Brain microvascular endothelial cell (primary cell): ENCODE results near the gene ADORA1.

Experiments used
- DNase-seq: peaks from one replicate; pipeline ENCODE4 v3.0.0-alpha.2; 2020
- H3K27ac ChIP-seq: fragments of 250-450 bp; sonication (Bioruptor Pico); 2 replicates; pipeline ENCODE4 v1.5.1; 2020; ENCODE audit warnings: mild to moderate bottlenecking, moderate library complexity
- H3K27me3 ChIP-seq: fragments of 250-450 bp; sonication (Bioruptor Pico); replicated peaks from 2 replicates; pipeline ENCODE4 v1.5.1; 2020; ENCODE audit warnings: mild to moderate bottlenecking
- H3K36me3 ChIP-seq: fragments of 250-450 bp; sonication (Bioruptor Pico); replicated peaks from 2 replicates; pipeline ENCODE4 v1.5.1; 2020; ENCODE audit warnings: mild to moderate bottlenecking
- H3K4me3 ChIP-seq: 2 replicates; pipeline ENCODE4 v1.5.1; 2011; ENCODE audit warnings: low read depth, mild to moderate bottlenecking, control low read depth, low read length, moderate library complexity
- CTCF ChIP-seq: IDR thresholded peaks from 2 replicates; pipeline ENCODE4 v1.5.1; 2011; ENCODE audit warnings: low read depth, mild to moderate bottlenecking, moderate library complexity, low read length, control low read depth, inconsistent platforms; ENCODE audit errors: missing control alignments
- in situ Hi-C: cut with HindIII; loops from 2 replicates; pipeline ENCODE4 v1.10.0; 2017; ENCODE audit warnings: low sequenced_read_pairs, low pct_ligation_motif_present

Gene ADORA1

GRCh38 chr1:203171341-203172183, 44.0 kb downstream of the ADORA1 start:
- in situ Hi-C loops: no loop called here
- TF ChIP-seq CTCF: no peak
- Histone ChIP-seq H3K27ac (no peak overlapping the region), H3K27me3 (peaks cover under 1% of the 10 kb centered on the region), H3K4me3 (no peak overlapping the region), H3K36me3 (no peaks in the 10 kb centered on the region)
- no peak for DNase-seq

DNA sequence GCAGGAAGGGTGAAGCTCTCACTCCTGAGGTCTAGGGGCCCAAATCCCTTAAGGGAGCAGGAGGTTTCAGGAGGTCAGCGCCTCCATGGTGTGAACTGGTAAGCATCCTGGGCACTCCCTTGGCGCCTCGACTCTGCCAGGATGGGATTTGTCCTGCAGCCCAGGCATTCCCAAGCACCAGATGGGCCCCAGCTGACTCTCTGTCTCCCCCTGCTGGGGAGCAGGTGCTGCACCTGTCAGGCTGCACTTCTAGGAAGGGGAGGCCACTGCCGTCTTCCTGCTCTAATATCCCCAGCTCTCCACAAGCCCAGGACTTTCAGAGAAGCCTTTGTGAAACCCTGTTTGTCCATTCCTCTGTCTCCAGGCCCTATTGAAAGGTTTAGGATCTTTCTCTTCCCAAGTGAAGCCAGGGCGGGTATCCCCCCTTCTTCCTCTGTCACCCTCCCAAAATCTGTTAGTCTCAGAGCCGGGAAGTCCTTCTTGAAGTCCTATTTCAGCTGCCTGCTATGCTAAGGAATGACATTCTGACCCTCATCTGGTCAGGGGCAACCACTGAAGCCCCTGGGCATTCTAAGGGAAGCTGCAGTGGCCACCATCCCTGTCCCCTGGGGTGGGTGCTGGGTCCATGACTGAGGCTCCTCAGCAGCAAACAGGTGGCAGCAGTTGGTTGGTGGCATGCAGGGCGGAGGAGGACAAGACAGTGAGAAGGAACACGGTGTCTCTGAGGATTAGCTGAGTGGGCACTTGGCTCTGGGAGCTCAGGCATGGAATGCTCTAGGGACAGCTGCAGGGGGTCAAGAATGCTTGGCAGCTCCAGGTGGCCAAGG, 44.9 kb downstream of the ADORA1 start:
- H3K36me3 ChIP-seq: no peaks in the 10 kb centered on the region
- H3K27me3 ChIP-seq: no peaks in the 10 kb centered on the region
- TF ChIP-seq CTCF: peak; percentile 94
- no peak overlapping the region for H3K27ac ChIP-seq
- in situ Hi-C loops: no loop called here
- H3K4me3 ChIP-seq: no peak overlapping the region
- peak; percentile 14 for DNase-seq

- no peak for TF ChIP-seq CTCF
Observed at GRCh38 chr1:203173011-203173555, 45.6 kb downstream of the ADORA1 start.

DNA sequence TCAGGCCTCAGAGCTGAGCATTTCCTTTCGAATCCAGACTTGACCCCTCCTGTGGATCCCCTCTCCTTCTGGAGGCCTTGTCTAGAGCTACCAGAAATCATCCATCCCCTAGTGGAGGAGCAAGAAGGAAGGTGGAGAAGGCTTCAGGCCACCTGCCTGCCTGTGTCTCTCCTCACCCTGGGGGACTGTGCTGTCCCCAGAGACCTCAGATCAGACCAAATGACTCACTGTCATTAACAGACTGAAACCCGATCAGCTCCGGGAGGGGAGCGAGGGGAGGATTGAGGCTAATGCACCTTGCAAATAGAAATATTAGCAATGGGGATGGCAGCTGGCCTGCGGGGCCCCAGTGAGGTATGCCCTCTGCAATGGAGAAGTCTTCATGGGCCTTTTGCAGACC, 46.0 kb downstream of the ADORA1 start:
- no peak overlapping the region for H3K27ac ChIP-seq
- H3K27me3 ChIP-seq: no peaks in the 10 kb centered on the region
- in situ Hi-C loops: no loop called here
- no peaks in the 10 kb centered on the region for H3K36me3 ChIP-seq
- DNase-seq: no peak
- H3K4me3 ChIP-seq: no peak overlapping the region
- TF ChIP-seq CTCF: no peak

More at GRCh38 chr1:203173011-203173555, 45.6 kb downstream of the ADORA1 start:
- H3K27me3 ChIP-seq: no peaks in the 10 kb centered on the region
- H3K36me3 ChIP-seq: no peaks in the 10 kb centered on the region
- in situ Hi-C loops: no loop called here
- DNase-seq: no peak
- H3K27ac ChIP-seq: no peak overlapping the region
- H3K4me3 ChIP-seq: no peak overlapping the region

- H3K27me3 ChIP-seq: no peaks in the 10 kb centered on the region
- no peak for TF ChIP-seq CTCF
- in situ Hi-C loops: no loop called here
Observed at GRCh38 chr1:203174324-203174985, 46.9 kb downstream of the ADORA1 start.

More at GRCh38 chr1:203174324-203174985, 46.9 kb downstream of the ADORA1 start:
- no peaks in the 10 kb centered on the region for H3K36me3 ChIP-seq
- no peak overlapping the region for H3K27ac ChIP-seq
- no peak overlapping the region for H3K4me3 ChIP-seq
- DNase-seq: no peak
